GM19372 (cell line): ENCODE data around the gene SNAPC4.

Experiments used
- ATAC-seq: cut with Tn5 transposase; IDR thresholded peaks from one replicate; pipeline ENCODE4 v1.9.1; 2021; ENCODE audit warnings: mild to moderate bottlenecking, low read depth, moderate library complexity; ENCODE audit not compliant: unreplicated experiment

SNAPC4 gene

DNA sequence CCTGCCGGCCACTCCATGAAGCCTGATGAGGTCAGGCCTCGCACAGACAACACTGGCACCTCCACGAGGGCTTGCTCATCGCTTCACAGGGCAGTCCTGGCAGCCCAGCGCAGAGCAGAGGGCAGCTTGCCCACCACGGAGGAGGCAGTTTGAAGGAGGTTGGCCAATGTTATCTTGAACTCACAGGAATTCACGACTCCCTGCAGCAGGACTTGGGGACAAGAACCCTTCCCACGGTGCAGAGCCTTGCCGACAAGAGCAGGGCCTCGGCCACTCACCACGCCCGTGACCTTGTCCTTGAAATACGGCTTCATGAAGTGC is 5.0 kb downstream of the SNAPC4 start:
- no peak for ATAC-seq

DNA sequence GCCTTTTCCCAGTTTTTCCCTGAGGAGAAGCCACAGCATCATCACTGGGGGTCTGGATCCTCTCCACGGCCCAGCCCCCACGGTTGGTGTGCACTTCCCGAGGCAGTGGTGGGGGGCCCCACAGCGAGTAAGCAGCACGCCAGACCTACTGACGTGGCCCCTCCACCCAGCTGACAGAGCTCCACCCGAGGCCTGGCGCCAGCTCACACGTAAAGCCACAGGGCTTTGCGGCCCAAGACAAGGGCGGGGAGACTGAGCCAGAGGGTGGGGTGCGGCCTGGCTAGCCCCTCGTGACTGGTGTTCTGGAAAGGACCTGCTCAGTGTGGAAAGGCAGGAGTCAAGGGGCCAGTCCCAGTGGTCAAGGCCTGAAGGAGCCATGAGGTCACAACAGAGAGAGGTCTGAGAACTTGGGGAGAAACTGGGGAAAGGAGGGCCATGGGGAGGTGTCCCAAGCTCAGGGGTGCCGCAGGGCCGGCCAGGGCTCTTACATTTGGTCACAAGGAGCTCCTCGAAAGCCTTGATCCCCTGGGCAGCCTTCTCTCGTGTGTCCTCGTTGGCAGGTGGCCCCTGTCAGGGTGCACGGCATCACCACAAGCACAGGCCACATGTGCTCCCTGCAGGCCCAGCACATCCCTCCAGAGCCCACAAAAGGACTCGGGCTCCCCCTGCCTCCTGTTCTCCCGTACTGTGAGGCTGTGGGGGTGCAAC is 5.5 kb downstream of the SNAPC4 start:
- ATAC-seq, result no peak

DNA sequence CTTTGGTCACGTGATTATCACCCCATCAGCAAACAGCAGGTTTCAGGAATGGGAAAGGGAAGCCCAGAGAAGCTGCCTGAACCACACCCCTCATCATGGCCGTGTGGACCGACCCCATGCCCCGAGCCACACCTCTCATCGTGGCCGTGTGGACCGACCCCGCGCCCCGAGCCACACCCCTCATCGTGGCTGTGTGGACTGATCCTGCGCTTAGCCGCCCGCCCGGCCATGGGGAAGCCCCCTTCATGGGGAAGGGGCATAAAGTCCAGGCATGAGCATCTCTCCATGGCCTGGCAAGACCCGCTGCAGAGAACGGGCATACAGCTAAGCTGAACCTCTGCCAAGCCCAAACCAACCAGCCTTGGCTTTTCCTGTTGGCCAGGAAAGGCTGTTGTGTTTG is 6.4 kb downstream of the SNAPC4 start:
- no peak for ATAC-seq

DNA sequence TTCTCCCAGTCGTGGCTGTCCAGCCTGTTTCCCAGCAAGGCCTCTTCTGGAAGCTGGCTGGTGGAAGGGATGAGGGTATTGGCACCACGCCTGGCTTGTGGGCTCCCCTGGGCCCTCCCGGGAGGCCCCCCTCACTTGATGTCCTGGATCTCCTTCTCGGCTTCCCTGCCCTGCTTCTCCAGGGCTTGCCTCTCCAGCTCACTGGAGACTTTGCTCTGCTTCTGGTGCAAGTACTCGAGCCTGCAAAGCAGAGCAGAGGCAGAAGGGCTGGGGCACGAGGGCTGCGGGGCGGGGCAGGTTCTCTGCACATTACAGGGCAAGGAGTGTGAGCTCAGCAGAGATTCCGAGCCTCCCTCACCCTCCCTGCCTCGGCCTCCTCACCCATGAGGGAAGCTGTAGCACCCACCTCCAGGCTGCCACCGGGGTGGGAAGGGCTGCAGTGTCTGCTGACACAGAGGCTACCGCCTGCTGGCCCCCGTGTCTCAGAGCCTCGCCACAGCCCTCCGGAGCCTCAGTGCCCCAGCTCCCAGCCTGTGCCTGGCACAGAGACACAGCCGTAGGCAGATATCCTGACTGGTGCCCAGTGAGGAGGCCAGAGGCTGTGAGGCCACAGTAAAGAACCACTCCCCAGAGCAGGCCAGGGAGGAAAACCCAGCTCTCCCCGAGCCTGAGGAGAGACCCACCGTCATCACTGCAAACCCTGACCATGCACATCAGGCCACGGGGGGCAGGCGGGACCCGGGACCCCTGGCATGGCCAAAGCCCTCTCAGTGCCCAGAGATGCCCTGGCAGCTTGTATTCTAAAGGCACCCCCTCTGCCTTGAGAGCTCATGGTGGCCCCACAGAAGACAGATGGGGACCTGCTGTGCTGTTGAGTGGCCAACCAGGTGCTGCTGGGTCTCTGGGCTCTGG is 7.2 kb downstream of the SNAPC4 start:
- ATAC-seq, result no peak

DNA sequence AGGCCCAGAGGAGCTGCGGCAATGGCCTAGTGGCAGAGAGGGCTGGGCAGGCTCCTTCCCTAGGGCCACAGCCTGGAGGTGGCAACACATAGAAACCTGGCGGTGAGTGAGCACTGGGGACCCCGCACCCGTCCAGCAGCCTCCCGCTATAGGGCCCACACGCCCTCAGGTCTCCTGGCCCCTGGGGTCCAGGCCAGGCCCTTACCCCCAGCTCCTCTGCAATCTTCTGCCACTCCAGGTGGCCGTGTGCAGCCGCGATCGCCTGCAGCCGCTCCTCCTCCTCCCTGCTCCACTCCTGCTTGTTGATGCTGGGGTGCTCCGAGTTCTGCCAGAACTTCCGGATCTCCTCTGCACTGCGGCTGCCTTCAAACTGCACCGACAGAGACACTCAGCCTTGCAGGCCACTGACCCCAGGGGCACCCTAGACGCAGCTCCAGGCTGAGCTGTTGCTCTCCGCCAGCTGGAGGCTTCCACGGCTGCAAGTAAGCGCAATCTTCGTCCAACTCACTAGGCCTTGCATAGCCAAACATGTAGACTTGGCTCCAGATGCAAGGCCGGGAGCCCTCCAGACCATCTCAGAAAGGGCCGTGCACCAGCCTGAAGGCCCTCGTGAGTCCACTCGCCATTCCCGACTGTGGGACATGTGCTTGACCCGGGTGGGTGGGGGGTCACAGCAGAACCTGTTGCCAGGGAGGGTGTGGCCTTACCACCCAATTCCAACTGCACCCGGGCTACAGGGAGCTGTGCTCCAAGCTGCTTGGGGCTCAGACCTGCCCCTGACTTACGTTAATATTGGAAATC is 8.0 kb downstream of the SNAPC4 start:
- ATAC-seq, result no peak

DNA sequence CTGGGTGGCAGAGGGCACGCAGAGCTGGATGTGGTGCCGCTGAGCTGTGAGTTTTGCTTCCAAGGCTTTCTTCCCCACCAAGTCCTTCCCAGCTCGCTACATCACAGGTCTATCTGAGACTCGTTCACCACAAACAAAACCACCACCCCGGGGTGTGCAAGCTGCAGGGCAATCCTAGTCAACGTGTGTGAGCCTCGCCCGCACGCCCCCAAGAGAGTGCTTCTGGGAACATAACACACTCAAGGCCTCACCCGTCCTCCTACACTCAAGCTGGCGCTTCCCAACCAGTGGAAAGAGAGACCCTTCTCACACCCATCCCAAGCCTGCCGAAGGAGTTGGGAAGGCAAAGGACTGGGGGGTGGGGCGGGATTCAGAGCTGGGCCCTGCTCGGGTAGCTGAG is 10.6 kb downstream of the SNAPC4 start:
- no peak for ATAC-seq

- no peak for ATAC-seq
Observed at GRCh38 chr9:136387217-136387616, 12.8 kb downstream of the SNAPC4 start.

- ATAC-seq, result no peak
Observed at GRCh38 chr9:136386018-136386417, 14.0 kb downstream of the SNAPC4 start.

DNA sequence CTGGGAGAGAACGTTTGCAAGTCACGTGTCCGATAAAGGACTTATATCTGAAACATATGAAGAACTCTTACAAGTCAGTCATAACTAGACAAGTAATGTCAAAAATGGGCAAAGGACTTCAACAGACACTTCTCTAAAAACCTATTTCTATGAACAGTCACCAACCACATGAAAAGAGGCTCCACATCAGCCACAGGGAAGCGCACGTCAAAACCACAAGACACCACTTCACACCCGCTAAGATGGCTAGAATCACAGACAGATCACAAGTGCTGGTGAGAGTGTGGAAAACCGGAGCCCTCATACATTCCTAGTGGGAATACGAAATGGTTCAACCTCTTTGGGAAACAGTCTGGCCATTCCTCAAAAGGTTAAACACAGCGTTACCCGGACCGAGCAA is 15.0 kb downstream of the SNAPC4 start:
- no peak for ATAC-seq

- no peak for ATAC-seq
Observed at GRCh38 chr9:136383436-136383835, 16.5 kb downstream of the SNAPC4 start.

DNA sequence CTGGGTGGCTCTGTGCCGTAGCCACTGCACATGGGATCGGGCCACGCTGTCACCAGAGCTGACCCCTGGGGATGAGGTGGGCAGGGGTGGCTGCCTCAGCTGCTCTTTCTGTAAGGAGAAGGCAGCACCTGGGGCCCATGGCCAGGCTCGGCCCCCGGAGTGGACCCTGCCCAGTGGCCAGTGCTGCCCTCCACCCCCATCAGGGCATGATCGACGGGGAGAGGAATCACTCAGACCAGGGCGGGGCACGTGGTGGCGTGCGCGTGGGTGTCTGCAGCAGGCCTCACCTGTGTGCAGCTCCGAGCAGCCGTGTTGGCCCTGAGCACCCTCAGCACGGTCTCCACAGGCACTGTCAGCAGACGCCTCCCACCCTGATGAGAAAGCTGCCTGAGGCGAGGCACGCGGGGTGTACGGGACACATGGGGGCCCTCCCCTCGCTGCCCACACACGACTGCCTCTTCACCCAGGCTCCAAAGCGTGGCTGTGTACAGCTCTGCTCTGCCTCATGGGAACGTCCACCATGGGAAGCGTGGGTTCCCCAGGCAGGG is 17.9 kb downstream of the SNAPC4 start:
- no peak for ATAC-seq

DNA sequence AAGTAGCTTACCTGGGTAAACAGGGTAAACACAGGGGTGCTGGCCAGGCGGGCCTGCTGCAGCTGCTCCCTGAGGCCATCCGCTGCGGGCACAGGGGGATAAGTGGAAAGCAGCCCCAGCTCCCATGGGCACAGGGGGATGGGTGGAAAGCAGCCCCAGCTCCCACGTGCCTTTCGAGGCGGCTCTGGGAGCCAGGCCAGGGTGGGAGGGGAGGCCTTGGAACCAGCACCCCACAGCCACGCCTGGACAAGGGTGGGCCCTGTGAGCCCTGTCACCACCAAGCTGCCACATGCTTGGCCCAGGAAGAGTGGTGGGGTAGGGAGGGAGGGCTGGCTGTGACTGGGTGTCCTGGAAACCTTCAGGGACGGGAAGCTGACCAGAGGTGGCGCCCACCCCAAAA is 18.7 kb downstream of the SNAPC4 start:
- no peak for ATAC-seq

- no peak for ATAC-seq
Observed at GRCh38 chr9:136380381-136380780, 19.6 kb downstream of the SNAPC4 start.

GRCh38 chr9:136379891-136380290 is 20.1 kb downstream of the SNAPC4 start:
- no peak for ATAC-seq

- ATAC-seq, result no peak
Observed at GRCh38 chr9:136379401-136379800, 20.6 kb downstream of the SNAPC4 start.

DNA sequence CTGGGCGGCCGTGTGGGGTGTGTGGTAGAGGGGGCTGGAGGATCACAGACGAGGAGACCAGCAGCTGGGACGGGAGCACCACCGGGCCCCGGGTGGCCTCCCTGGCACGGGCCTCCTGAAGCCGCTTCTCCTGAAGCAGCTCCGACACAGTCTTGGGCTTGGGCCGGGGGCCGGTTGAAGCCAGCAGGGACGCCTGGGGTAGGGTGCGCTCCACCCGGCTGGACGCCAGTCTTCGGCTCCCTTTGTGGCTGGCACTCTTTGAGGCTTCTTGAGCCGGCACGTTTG is 21.0 kb downstream of the SNAPC4 start:
- no peak for ATAC-seq

- ATAC-seq, result no peak
Observed at GRCh38 chr9:136378170-136379002, 21.6 kb downstream of the SNAPC4 start.

GRCh38 chr9:136377341-136378169 is 22.4 kb downstream of the SNAPC4 start:
- ATAC-seq, result no peak

GRCh38 chr9:136376457-136376856 is 23.5 kb downstream of the SNAPC4 start:
- no peak for ATAC-seq
